Smooth muscle cell (in vitro differentiated cells): Measurements from ENCODE around the gene TDG. TPM values are rescaled to one million over a fixed set of nuclear protein-coding genes. Genes with fewer than 3 reads are reported as not detected.
"Not testable (repeated sequence)": the region's sequence is repeated elsewhere in the genome, so short reads cannot be mapped to it uniquely, and the experiment has no call there.

ENCODE experiments used
- DNase-seq: peaks from one replicate; lab custom pipeline; 2025; ENCODE audit not compliant: unreplicated experiment; lab: John Stamatoyannopoulos, UW
- H2AFZ ChIP-seq: fragments of 200-600 bp; sonication (generic); 2 replicates; pipeline ENCODE4 v1.6.0; 2016; ENCODE audit warnings: antibody characterized with exemption, low read depth, mild to moderate bottlenecking
- H3F3A ChIP-seq: fragments of 200-600 bp; sonication (generic); 2 replicates; pipeline ENCODE4 v1.6.0; 2017; ENCODE audit warnings: antibody characterized with exemption, low read depth
- H3K27ac ChIP-seq: fragments of 200-600 bp; sonication (generic); 2 replicates; pipeline ENCODE4 v1.5.1; 2016; ENCODE audit warnings: low read depth, mild to moderate bottlenecking
- H3K27me3 ChIP-seq: fragments of 200-600 bp; sonication (generic); 2 replicates; pipeline ENCODE4 v1.6.1; 2016; ENCODE audit warnings: low read depth, mild to moderate bottlenecking
- H3K36me3 ChIP-seq: fragments of 200-600 bp; sonication (generic); 2 replicates; pipeline ENCODE4 v1.5.1; 2016; ENCODE audit warnings: low read depth
- H3K4me1 ChIP-seq: fragments of 200-600 bp; sonication (generic); 2 replicates; pipeline ENCODE4 v1.5.1; 2016; ENCODE audit warnings: low read depth
- H3K4me2 ChIP-seq: fragments of 200-600 bp; sonication (generic); 2 replicates; pipeline ENCODE4 v1.6.0; 2016; ENCODE audit warnings: mild to moderate bottlenecking
- H3K4me3 ChIP-seq: fragments of 200-600 bp; sonication (generic); 2 replicates; pipeline ENCODE4 v1.5.1; 2016; ENCODE audit warnings: mild to moderate bottlenecking
- H3K79me2 ChIP-seq: fragments of 200-600 bp; sonication (generic); 2 replicates; pipeline ENCODE4 v1.6.0; 2016; ENCODE audit warnings: low read depth, mild to moderate bottlenecking
- H3K9ac ChIP-seq: fragments of 200-600 bp; sonication (generic); 2 replicates; pipeline ENCODE4 v1.6.0; 2016; ENCODE audit warnings: low read depth
- H3K9me3 ChIP-seq: fragments of 200-600 bp; sonication (generic); replicated peaks from 2 replicates; pipeline ENCODE4 v1.5.1; 2016; ENCODE audit warnings: low read depth
- H4K20me1 ChIP-seq: fragments of 200-600 bp; sonication (generic); 2 replicates; pipeline ENCODE4 v1.6.0; 2016; ENCODE audit warnings: low read depth
- WGBS: methylation state at CpG from one replicate; pipeline ENCODE4 v1.1.7; 2016; ENCODE audit warnings: low lambda C conversion rate; 5-methylcytosine and 5-hydroxymethylcytosine counted together
- polyA plus RNA-seq: library from polyadenylated mRNA; unstranded; fragments of >200 nt; fragmentation: Nextera tagmentation; extraction: Ambion mirVana; gene quantifications from 2 replicates; pipeline ENCODE4 v1.2.1, GENCODE V29; 2016
- total RNA-seq: library from RNA; depleted of rRNA; stranded (reverse); fragments of >200 nt; gene quantifications from 2 replicates; pipeline ENCODE4 v1.2.3, GENCODE V29; 2014
- TF ChIP-seq, protein P1 (sequence below): fragments of 200-600 bp; sonication (generic); IDR thresholded peaks from 2 replicates; pipeline ENCODE4 v1.5.1; 2017; ENCODE audit warnings: borderline replicate concordance, mild to moderate bottlenecking, antibody characterized with exemption; ENCODE audit not compliant: insufficient read depth, poor library complexity, severe bottlenecking

Gene TDG
- total and polyA plus RNA-seq, 2 experiments from 2014 or later: 34.5 to 61.1 TPM

DNA sequence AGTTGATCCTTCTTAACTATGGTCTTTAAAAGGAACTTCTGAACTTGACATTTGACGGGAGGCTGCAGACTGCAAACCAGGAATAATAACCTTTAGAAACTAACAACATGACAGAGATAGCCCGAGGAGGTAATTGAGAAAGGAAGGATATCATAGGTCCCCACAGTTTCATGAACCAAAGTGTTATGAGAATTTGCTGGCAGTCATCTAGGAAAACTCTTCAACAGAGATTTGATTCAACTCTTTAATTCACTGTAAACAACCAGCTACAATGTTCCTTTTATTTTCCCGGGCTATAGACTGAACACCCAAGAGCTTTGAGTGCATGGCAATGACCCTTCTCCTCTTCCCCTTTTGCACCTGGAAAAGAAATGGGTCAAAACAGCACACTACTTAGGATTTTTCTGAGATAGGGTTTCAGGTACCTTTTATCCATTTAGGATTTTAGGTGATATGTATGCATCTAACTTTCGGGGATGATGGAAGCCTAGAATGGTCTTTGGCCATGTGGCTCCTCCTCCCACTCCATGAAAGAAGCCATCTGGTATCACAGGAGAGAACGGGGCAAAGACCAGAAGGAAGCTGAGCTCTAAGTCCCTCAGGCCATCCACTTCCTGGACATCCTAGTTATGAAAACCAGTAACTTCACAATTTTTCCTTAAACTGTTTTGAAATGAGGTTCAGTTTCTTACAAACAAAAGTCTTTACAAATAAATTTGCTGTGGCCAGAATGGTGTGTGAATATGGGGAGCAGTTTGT lies 61.3 kb downstream of the TDG start:
- no peaks in the 10 kb centered on the region for H3K4me1 ChIP-seq
- 65% methylated on average over 5 of the region's 5 CpGs for WGBS
- H3K9ac ChIP-seq: no peak overlapping the region

DNA sequence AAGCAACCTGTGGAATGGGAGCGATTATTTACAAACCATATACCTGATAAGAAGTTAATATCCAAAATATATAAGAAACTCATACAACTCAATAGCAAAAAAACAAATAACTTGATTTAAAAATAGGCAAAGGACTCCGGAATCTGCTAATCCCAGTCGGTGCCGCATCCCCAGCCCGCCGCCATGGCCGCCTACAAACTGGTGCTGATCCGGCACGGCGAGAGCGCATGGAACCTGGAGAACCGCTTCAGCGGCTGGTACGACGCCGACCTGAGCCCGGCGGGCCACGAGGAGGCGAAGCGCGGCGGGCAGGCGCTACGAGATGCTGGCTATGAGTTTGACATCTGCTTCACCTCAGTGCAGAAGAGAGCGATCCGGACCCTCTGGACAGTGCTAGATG lies 64.9 kb downstream of the TDG start:
- not testable (repeated sequence) for H3K9ac ChIP-seq, H3K27me3 ChIP-seq, H3K79me2 ChIP-seq, H3K4me1 ChIP-seq, H3K27ac ChIP-seq, H2AFZ ChIP-seq, H3K4me3 ChIP-seq, H4K20me1 ChIP-seq, H3K36me3 ChIP-seq, H3F3A ChIP-seq, H3K9me3 ChIP-seq, DNase-seq, H3K4me2 ChIP-seq
- 93% methylated on average over 12 of the region's 27 CpGs for WGBS

More for the DNA sequence above, 61.3 kb downstream of the TDG start:
- Histone ChIP-seq H2AFZ (no peak overlapping the region), H3K4me2 (no peak overlapping the region), H3K4me3 (no peak overlapping the region), H3K36me3 (no peaks in the 10 kb centered on the region), H3K27me3 (no peaks in the 10 kb centered on the region), H3F3A (no peaks in the 10 kb centered on the region), H3K79me2 (no peaks in the 10 kb centered on the region), H3K27ac (no peak overlapping the region), H4K20me1 (no peaks in the 10 kb centered on the region), H3K9me3 (no peaks in the 10 kb centered on the region)
- TF ChIP-seq, protein P1, sequence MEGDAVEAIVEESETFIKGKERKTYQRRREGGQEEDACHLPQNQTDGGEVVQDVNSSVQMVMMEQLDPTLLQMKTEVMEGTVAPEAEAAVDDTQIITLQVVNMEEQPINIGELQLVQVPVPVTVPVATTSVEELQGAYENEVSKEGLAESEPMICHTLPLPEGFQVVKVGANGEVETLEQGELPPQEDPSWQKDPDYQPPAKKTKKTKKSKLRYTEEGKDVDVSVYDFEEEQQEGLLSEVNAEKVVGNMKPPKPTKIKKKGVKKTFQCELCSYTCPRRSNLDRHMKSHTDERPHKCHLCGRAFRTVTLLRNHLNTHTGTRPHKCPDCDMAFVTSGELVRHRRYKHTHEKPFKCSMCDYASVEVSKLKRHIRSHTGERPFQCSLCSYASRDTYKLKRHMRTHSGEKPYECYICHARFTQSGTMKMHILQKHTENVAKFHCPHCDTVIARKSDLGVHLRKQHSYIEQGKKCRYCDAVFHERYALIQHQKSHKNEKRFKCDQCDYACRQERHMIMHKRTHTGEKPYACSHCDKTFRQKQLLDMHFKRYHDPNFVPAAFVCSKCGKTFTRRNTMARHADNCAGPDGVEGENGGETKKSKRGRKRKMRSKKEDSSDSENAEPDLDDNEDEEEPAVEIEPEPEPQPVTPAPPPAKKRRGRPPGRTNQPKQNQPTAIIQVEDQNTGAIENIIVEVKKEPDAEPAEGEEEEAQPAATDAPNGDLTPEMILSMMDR: no peak
- DNase-seq: no peak

DNA sequence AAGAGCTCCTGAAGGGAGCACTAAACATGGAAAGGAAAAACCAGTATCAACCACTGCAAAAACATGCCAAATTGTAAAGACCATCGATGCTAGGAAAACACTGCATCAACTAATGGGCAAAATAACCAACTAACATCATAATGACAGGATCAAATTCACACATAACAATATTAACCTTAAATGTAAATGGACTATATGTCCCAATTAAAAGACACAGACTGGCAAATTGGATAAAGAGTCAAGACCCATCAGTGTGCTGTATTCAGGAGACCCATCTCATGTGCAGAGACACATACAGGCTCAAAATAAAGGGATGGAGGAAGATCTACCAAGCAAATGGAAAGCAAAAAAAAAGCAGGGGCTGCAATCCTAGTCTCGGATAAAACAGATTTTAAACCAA lies 70.5 kb downstream of the TDG start:
- H4K20me1 ChIP-seq, DNase-seq, H3K36me3 ChIP-seq, H3K27me3 ChIP-seq, H3K79me2 ChIP-seq, H3K9me3 ChIP-seq, H3K4me1 ChIP-seq, H3K27ac ChIP-seq, H3K9ac ChIP-seq, H3K4me2 ChIP-seq, H3F3A ChIP-seq, H2AFZ ChIP-seq, H3K4me3 ChIP-seq: not testable (repeated sequence)
- 89% methylated on average over 2 of the region's 2 CpGs for WGBS

Other genes with a start within 250 kb of the TDG start
- gene NT5DC3, start 124.6 kb upstream of the TDG start, total RNA-seq: 1.4 and 4.1 TPM in 2 replicates
- 0.57 and 1.9 TPM in 2 replicates for gene NT5DC3, start 124.6 kb upstream of the TDG start, polyA plus RNA-seq
- 908 and 1,229 TPM in 2 replicates for gene HSP90B1, start 35.5 kb upstream of the TDG start, total RNA-seq
- gene HSP90B1, start 35.5 kb upstream of the TDG start, polyA plus RNA-seq: 836 and 1,047 TPM in 2 replicates
- 43.0 and 52.7 TPM in 2 replicates for gene GLT8D2, start 84.3 kb downstream of the TDG start, total RNA-seq
- gene GLT8D2, start 84.3 kb downstream of the TDG start, polyA plus RNA-seq: 41.2 and 47.7 TPM in 2 replicates
- gene HCFC2, start 98.7 kb downstream of the TDG start, total RNA-seq: 17.8 and 30.1 TPM in 2 replicates
- gene HCFC2, start 98.7 kb downstream of the TDG start, polyA plus RNA-seq: 9.1 and 11.4 TPM in 2 replicates
- gene NFYB, start 172.3 kb downstream of the TDG start, total RNA-seq: 16.6 and 22.6 TPM in 2 replicates
- gene NFYB, start 172.3 kb downstream of the TDG start, polyA plus RNA-seq: 19.7 and 20.2 TPM in 2 replicates
- gene TXNRD1, start 249.9 kb downstream of the TDG start, total RNA-seq: 42.6 and 61.7 TPM in 2 replicates
- gene TXNRD1, start 249.9 kb downstream of the TDG start, polyA plus RNA-seq: 31.1 and 39.9 TPM in 2 replicates